ENCODE data around the gene CCAR1.
A peak's percentile ranks its signal among the peaks of the same experiment; 100 is the strongest.
"Not testable (repeated sequence)": the region's sequence is repeated elsewhere in the genome, so short reads cannot be mapped to it uniquely, and the experiment has no call there.

Gene CCAR1

DNA sequence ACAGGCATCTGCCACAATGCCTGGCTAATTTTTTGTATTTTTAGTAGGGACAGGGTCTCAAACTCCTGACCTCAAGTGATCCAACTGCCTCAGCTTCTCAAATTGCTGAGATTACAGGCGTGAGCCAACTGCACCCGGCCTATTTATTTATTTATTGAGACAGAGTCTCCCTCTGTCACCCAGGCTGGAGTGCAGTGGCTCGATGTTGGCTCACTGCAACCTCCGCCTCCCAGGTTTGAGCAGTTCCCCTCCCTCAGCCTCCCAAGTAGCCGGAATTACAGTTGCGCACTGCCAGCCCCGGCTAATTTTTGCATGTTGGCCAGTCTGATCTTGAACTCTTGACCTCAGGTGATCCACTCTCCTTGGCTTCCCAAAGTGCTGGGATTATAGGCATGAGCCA is 46.4 kb downstream of the CCAR1 start:
- not testable (repeated sequence) for DNase-seq

DNA sequence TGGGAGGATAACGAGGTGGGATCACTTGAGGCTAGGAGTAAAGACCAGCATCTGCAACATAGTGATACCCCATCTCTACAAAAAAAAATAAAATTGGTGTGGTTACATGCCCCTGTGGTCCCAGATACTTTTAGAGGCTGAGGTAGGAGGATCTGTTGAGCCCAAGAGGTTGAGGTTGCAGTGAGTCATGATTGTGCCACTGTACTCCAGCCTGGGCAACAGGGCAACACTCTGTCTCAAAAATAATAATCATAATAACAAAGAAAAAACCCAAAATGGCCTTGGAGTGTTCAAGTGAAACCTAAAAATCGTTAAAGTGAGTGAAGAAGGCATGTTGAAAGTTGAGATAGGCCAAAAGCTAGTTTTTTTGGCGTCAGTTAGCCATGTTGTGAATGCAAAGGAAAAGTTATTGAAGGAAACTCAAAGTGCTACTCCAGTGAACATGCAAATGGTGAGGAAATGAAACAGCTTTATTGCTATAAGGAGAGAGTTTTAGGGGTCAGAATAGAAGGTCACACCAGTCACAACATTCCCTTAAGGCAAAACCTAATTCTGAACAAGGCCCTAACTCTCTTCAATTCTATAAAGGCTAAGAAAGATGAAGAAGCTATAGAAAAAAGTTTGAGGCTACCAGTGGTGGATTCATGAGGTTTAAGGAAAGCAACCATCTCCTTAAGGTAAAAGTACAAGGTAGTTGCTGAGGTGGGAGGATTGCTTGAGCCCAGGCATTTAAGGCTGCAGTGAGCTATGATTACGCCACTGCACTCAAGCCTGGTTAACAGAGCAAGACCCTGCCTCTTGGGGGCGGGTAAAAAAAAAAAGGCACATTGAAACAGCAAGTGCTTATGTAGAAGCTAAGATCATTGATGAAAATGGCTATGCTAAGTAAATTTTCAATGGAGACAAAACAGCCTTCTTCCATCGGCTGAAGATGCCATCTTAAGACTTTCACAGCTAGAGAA is 60.9 kb downstream of the CCAR1 start:
- DNase-seq, result no peak

- DNase-seq, result no peak
Measured at GRCh38 chr10:68784476-68784875, 63.4 kb downstream of the CCAR1 start.

DNA sequence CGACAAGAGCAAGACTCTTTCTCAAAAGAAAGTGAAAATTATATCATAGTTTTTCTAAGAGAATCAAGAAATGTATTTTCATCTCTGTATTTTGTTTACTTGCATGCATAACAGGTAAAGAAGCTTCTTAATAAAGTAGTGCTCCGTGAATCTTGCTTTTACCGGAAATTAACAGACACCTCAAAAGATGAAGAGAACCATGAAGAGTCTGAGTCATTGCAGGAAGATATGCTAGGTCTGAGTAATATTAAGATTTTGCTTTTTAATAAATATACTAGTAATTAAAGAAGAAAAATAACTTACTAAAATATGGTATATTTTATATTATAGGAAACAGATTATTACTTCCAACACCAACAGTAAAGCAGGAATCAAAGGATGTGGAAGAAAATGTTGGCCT is 66.8 kb downstream of the CCAR1 start:
- DNase-seq, result no peak

DNA sequence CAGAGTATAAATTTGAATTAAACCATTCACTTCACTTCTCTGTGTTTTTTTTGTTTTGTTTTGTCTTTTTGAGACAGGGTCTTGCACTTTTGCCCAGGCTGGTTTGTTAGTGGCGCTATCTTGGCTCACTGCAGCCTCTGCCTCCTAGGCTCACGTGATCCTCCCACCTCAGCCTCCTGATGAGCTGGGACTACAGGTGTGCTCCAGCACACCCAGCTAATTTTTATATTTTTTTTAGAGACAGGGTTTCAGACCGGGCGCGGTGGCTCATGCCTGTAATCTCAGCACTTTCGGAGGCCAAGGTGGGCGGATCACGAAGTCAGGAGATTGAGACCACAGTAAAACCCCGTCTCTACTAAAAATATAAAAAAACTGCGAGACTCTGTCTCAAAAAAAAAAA is 69.4 kb downstream of the CCAR1 start:
- DNase-seq, result no peak

- no peak for DNase-seq
Measured at GRCh38 chr10:68792115-68792514, 71.1 kb downstream of the CCAR1 start.

DNA sequence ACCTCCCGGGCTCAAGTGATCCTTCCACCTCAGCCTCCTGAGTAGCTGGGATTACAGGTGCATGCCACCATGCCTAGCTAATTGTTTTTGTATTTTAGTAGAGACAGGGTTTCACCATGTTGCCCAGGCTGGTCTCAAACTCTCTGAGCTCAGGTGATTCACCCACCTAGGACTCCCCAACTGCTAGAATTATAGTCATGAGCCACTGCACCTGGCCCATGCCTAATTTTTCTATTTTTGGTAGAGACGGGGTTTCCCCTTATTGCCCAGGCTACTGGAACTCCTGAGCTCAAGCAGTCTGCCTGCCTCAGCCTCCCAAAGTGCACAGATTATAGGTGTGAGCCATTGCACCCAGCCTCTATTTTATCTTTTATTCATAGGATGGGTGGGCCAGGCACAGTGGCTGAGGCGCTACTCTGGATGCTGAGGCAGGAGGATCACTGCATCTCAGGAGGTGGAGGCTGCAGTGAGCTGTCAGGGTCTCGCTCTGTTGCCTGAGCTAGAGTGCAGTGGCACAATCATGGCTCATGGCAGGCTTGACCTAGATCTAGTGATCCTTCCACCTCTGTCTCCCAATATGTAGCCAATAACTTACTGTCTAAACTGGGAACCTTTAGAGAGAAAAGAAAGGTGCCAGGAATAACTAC is 75.0 kb downstream of the CCAR1 start:
- no peak for DNase-seq

- no peak for DNase-seq
Measured at GRCh38 chr10:68796605-68797004, 75.6 kb downstream of the CCAR1 start.

DNA sequence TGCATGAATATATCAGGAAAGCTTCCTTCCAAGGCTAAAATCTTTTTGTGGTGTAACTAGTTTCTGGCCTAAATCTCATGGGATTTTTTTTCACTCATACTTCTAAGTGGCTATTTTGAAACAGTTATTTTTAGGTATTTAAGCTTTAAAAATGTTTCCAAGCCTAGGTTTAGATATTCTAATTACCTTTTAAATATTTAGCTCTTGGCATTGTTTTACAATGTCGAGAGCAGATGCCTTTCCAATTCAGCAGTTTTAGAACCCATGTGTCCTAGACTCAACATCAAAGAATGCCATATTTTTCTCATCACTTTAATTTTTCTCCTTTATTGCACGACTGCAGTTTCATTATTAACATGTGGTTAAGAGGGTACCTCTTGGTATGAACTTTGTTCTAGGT is 79.2 kb downstream of the CCAR1 start:
- no peak for DNase-seq

DNA sequence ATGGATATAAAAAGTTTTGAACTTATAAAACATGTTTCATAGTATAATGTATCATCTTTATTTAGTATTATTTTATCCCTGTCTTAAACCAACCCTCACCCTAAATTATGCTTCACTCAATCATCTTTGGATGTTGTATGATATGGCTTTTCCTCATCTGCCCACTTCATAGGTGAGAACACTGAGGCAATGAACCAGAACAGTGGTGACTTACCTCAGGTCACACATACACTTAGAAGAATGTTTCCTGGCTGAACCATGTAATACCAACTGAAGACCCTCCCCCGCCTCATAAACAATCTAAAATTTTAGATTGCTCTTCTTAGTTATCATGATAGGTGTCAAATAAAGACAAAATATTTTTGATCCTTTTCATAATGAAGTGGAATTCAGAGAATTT is 83.7 kb downstream of the CCAR1 start:
- no peak for DNase-seq

DNA sequence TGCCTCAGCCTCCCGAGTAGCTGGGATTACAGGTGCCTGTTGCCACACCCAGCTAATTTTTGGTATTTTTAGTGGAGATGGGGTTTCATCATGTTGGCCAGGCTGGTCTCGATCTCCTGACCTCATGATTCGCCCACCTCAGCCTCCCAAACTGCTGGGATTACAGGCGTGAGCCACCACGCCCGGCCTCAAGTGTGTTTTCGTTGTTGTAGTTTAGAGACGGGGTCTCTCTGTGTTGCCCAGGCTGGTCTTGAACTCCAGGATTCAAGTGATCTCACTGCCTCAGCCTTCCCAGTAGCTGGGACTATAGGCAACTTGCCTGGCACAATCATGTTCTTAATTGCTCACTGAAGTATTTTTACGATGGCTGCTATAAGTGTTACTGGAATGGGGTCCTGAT is 89.8 kb downstream of the CCAR1 start:
- DNase-seq, result not testable (repeated sequence)

- no peak for DNase-seq
Measured at GRCh38 chr10:68811314-68812009, 90.4 kb downstream of the CCAR1 start.

GRCh38 chr10:68812420-68812819 is 91.4 kb downstream of the CCAR1 start:
- DNase-seq, result no peak

- no peak for DNase-seq
Measured at GRCh38 chr10:68813559-68813958, 92.5 kb downstream of the CCAR1 start.

DNA sequence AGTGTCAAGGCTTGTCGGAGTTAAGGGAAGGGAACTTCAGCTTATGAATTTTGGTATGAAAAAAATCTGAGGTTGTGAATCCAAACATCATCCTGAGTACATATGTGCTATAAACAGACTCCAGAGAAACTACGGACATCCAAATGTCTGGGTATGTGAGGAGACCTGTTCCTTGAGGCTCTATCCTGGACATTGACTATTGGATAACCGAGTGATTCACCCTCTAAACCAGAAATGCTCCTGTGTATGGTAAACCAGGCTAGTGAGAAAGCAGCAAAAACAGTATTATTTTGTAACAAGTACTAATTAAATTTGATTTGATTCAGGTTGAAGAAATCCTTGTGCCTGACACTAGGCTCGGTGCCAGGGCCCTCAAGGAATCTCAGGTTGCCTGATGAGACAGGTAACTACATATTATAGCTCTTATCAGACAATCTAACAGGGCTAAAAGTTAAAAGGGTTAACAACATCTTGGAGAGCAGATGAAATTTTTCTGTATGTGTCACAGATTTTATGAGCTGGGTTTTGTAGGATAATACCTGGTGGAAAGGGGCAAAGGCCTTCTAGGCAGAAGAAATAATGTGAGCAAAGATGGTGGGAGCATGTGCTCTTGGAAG is 95.9 kb downstream of the CCAR1 start:
- DNase-seq, result no peak

DNA sequence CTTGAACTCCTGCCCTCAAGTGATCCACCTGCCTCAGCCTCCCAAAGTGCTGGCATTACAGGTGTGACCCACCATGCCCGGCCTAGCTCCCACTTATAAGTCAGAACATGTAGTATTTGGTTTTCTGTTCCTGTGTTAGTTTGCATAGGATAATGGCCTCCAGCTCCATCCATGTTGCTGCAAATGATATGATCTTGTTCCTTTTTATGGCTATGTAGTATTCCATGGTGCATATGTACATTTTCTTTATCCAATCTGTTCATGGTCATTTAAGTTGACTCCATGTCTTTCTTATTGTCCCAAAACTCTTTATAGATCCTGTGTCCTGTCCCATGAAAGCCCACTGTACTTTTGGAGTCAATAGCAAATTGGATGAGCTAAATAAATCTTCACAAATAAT is 99.3 kb downstream of the CCAR1 start:
- DNase-seq, result not testable (repeated sequence)

- not testable (repeated sequence) for DNase-seq
Measured at GRCh38 chr10:68822626-68823025, 101.6 kb downstream of the CCAR1 start.

- DNase-seq, result peak; percentile 76
Measured at GRCh38 chr10:68826764-68827591, 105.9 kb downstream of the CCAR1 start, which contains the start of gene STOX1. STOX1 (plus strand) TSS chr10:68827531; CDS start chr10:68827624, 93 bp downstream.

GRCh38 chr10:68827592-68827959 is 106.5 kb downstream of the CCAR1 start:
- not testable (repeated sequence) for DNase-seq

DNA sequence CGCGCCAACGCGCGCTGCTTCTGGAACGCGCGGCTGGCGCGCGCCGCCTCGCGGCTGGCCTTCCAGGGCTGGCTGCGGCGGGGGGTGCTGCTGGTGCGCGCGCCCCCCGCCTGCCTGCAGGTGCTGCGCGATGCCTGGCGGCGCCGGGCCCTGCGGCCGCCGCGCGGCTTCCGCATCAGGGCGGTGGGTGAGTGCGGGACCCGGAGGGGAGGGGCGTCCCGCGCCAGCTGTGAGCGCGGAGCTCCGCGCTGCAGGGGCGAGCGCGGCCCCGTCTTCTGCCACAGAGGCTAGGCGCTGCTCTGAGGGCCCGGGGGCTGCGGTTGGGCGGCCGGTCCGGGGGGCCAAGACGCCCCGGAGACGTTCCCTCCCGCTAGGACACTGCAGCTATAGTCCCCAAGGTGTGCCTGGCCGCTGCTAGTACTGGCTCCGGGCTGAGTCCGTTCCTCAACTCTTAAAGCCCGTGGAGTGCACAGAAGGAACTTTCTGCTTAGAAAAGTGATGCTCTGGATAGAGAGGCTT is 107.1 kb downstream of the CCAR1 start:
- not testable (repeated sequence) for DNase-seq

DNA sequence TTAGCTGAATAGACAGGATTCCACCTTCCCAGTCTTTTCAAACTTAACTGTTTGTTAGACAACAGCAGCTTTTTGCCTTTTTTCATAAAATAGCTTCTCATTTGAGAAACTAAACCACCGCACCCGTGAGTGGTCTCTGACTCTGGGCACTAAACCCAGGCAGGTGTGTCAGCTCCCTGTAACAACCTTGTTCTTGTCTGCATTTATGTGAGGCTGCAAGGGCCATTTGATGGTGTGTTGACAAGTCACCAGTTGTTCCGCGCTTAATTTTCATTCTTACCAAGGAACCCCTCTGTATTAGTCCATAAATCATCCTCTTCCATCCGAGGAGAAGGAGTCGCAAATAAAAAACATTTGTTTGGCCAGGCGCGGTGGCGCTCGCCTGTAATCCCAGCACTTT is 107.8 kb downstream of the CCAR1 start:
- no peak for DNase-seq

DNA sequence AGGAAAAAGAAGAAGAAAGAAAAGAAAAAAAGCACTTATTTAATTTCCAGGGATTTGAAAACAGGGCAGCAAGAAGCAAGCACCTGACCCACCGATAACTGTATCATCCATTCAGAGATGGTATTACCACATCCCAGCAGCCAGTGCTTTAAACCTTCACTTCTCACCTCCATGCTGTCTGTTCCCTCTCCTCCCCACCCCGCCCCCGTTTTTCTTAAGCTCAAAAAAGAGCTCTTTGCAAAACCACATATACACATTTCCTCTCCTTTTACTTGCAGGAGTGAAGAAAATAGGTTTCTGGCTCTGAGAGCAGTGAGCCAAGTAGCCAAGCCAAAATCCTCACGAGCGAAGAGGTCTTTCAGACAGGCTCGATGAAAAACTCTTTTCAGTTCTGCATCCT is 108.5 kb downstream of the CCAR1 start:
- DNase-seq, result no peak

All from NCI-H510A (cell line).